ENCODE data around the gene ACSL6. TPM values are rescaled to one million over a fixed set of nuclear protein-coding genes. Genes with fewer than 3 reads are reported as not detected.

Gene ACSL6
- total RNA-seq, 2 donors from 2014 or later = 1.4 to 6.7 TPM

DNA sequence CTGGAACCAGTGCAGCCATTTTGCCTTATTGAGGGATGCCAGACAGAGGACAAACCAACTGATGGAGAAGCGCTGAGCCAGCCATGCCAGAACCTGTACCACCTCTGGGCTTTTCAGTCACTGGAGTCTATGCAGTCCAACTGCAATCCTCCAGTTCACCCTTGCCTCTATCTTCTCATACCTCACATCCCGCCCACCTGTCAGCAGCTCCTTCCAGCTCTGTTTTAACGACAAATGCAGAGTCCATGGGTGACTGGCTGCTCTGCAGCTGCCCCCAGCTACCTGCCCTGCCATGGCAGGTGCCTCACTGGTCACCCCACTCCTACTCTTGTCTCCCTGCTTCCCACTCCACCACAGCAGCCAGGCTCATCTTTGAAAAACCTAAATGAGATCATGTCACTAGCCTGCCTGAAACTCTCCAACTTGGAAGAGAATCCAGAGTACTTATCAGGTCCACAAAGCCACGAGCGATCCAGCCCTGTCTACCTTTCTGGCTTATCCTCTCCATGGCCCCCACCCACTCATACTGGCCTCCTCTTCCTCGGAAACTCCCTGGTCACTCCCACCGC is 14.0 kb upstream of the ACSL6 start:
- Mint-ChIP-seq H3K4me1 (peaks cover 31% of the 10 kb centered on the region), H3K27ac (no peak overlapping the region), H3K4me3 (no peak overlapping the region), H3K36me3 (ENCODE audit: low read depth) (no peaks in the 10 kb centered on the region), H3K9me3 (no peaks in the 10 kb centered on the region), H3K27me3 (no peaks in the 10 kb centered on the region)
- ATAC-seq (replicated peaks) = no peak

DNA sequence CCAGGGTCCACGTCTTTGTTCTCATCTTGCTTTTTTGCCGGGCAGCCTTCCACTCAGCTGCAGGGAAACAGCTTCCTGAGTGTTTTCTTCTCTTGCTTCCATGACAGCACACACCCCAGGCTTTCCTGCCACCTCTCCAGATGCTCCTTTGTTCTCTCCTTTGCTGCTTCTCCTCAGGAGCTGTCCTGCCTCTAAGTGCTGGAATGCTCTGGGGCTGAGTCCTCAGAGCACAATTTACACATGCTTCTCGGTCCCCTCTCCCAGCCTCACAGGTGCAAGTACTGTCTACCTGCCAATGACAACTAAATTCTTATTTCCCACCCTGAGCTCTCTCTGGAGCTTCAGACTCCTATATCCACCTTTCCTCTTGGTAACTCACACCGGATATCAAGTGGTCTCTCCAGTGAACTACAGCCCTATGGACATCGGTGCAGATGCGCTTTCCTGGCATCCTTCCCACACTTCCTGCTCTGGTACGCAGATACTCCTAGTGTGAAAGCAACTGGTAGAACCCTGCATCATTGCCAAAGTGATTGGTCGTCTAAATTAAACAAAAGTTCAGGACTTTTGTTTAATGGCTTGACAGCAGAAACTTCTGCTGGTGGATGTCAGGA is 13.4 kb upstream of the ACSL6 start:
- Mint-ChIP-seq H3K36me3 (ENCODE audit: low read depth) (no peaks in the 10 kb centered on the region), H3K27ac (no peak overlapping the region), H3K9me3 (no peaks in the 10 kb centered on the region), H3K4me3 (no peak overlapping the region), H3K4me1 (peaks cover 37% of the 10 kb centered on the region), H3K27me3 (no peaks in the 10 kb centered on the region)
- ATAC-seq (replicated peaks) = no peak

DNA sequence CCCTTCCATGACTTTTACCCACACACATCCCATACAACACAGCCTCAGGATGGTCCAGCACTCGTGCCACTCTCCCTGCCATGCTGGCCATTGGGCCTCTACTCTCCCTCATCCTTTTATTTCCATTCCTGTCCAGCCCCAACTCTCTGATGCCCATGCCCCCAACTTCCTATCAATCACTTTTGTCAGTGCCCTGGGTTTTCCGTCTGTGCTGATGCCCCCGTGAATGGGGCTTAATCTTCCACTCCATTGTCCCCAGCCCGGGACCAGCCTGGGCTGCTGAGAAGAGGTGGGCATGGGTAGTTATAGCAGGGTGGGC is 12.6 kb upstream of the ACSL6 start:
- Mint-ChIP-seq H3K4me1 (peaks cover 40% of the 10 kb centered on the region), H3K27me3 (no peaks in the 10 kb centered on the region), H3K27ac (no peak overlapping the region), H3K9me3 (no peaks in the 10 kb centered on the region), H3K4me3 (no peak overlapping the region), H3K36me3 (ENCODE audit: low read depth) (no peaks in the 10 kb centered on the region)
- no peak for ATAC-seq (replicated peaks)

- no peaks in the 10 kb centered on the region for H3K27me3 Mint-ChIP-seq
- H3K27ac Mint-ChIP-seq = no peak overlapping the region
- no peaks in the 10 kb centered on the region for H3K36me3 Mint-ChIP-seq (ENCODE audit: low read depth)
- no peak for ATAC-seq (replicated peaks)
- H3K4me3 Mint-ChIP-seq = peak overlapping the region; percentile 42
- no peaks in the 10 kb centered on the region for H3K9me3 Mint-ChIP-seq
- H3K4me1 Mint-ChIP-seq = peaks cover 42% of the 10 kb centered on the region
Measured at GRCh38 chr5:132023258-132024116, 12.0 kb upstream of the ACSL6 start.

GRCh38 chr5:132022737-132023136 is 11.3 kb upstream of the ACSL6 start:
- Mint-ChIP-seq H3K4me3 (peak overlapping the region; percentile 42), H3K4me1 (peaks cover 44% of the 10 kb centered on the region), H3K36me3 (ENCODE audit: low read depth) (no peaks in the 10 kb centered on the region), H3K9me3 (no peaks in the 10 kb centered on the region), H3K27ac (peak overlapping the region; percentile 20), H3K27me3 (no peaks in the 10 kb centered on the region)
- ATAC-seq (replicated peaks) = peak; percentile 42

DNA sequence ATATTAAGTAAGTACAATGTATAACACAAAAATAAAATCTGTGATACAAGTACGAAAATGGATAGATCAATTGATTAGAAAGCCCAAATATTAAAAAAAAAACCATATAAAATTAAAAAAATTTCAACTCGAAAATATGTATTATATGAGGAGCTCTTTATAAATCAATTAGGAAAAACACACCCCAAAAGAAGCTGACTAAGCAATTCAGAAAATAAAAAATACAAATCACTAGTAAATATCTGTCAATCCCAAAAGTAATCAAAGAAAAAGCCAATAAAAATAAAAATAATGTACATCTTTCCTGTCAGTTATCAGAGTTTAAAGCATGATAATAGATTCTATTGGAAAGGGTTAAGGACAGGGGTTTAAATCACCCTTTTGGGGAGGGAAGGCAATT is 10.2 kb upstream of the ACSL6 start:
- H3K27ac Mint-ChIP-seq = no peak overlapping the region
- no peak overlapping the region for H3K4me3 Mint-ChIP-seq
- H3K27me3 Mint-ChIP-seq = no peaks in the 10 kb centered on the region
- no peaks in the 10 kb centered on the region for H3K36me3 Mint-ChIP-seq (ENCODE audit: low read depth)
- peaks cover 38% of the 10 kb centered on the region for H3K4me1 Mint-ChIP-seq
- no peak for ATAC-seq (replicated peaks)
- no peaks in the 10 kb centered on the region for H3K9me3 Mint-ChIP-seq

DNA sequence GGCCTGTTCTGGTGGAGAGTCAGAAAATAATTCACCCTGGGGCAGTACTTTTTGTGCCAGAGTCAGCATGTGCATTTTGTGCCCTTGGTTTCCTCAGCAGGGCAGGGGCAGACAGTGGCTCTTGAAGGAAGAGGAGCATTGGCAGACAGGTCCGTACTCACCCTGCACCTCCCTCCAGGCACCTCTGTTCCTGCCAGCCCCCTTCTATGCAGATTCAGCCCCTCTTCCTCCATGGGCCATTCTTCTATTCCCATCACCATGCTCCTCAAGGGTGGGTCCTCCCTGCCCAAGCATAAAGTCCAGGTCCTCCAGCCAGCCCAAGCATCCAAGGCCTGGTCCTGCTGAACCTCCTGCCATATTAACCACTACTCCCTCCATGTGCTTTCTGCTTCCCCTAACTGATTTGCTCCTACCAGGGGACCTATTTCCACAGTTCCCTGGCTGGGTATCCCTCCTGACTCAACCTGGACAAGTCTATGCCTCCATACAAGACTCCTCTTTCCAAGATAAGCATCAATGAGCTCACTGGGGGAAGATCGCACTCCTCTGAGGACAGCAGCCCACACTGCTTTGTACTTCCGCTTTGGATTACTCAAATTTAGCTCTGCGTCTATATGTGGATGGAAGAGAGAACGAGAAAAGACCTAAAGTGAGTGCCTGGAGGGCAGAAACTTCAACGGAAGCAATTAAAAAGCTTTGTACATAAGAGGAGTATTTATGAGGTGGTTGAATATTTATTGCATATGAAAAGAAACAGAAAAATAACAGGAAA is 9.3 kb upstream of the ACSL6 start:
- Mint-ChIP-seq H3K36me3 (ENCODE audit: low read depth) (no peaks in the 10 kb centered on the region), H3K4me1 (peaks cover 44% of the 10 kb centered on the region), H3K27me3 (peaks cover 3% of the 10 kb centered on the region), H3K4me3 (peak overlapping the region; percentile 38), H3K27ac (peak overlapping the region; percentile 94), H3K9me3 (no peaks in the 10 kb centered on the region)
- ATAC-seq (replicated peaks) = peak; percentile 12

DNA sequence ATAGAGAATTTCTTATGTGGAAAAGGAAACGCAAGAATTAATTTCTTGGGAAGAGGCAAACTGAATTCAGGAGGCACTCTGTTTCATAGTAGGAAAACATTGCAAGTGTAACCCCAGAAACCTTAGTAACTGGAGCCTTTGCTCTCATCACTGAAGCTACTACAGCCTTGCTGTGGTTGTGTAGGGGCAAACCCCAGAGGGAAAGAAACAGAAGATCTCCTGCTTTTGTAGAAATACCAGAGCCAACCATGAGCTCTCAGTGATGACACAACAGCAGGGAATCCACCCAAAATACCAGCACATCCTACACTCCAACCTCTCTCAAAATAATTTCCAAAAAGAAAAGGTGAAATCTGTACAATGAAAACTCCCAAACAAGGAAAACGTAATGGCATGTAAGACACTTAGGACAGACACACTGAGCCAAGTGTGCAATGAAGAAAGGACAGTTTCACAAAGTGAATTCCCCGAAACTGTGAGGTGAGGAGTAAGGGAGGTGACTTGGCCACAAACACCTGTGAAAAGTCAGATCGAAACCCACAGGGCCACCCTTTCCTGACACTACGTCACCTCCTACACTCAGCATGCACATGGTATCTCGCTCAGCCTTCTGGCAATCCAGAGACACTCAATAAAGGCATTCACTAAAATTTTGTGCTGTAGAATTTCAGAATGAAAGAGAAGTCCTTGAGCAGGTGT is 8.5 kb upstream of the ACSL6 start:
- H3K4me3 Mint-ChIP-seq = peak overlapping the region; percentile 38
- peak; percentile 89 for ATAC-seq (replicated peaks)
- peaks cover 3% of the 10 kb centered on the region for H3K27me3 Mint-ChIP-seq
- H3K36me3 Mint-ChIP-seq (ENCODE audit: low read depth) = no peaks in the 10 kb centered on the region
- H3K27ac Mint-ChIP-seq = peak overlapping the region; percentile 94
- no peaks in the 10 kb centered on the region for H3K9me3 Mint-ChIP-seq
- peaks cover 44% of the 10 kb centered on the region for H3K4me1 Mint-ChIP-seq

GRCh38 chr5:132019337-132019736 is 7.9 kb upstream of the ACSL6 start:
- Mint-ChIP-seq H3K36me3 (ENCODE audit: low read depth) (no peaks in the 10 kb centered on the region), H3K9me3 (no peaks in the 10 kb centered on the region), H3K27ac (peak overlapping the region; percentile 94), H3K4me3 (peak overlapping the region; percentile 34), H3K4me1 (peaks cover 44% of the 10 kb centered on the region), H3K27me3 (peaks cover 3% of the 10 kb centered on the region)
- ATAC-seq (replicated peaks) = peak; percentile 5

DNA sequence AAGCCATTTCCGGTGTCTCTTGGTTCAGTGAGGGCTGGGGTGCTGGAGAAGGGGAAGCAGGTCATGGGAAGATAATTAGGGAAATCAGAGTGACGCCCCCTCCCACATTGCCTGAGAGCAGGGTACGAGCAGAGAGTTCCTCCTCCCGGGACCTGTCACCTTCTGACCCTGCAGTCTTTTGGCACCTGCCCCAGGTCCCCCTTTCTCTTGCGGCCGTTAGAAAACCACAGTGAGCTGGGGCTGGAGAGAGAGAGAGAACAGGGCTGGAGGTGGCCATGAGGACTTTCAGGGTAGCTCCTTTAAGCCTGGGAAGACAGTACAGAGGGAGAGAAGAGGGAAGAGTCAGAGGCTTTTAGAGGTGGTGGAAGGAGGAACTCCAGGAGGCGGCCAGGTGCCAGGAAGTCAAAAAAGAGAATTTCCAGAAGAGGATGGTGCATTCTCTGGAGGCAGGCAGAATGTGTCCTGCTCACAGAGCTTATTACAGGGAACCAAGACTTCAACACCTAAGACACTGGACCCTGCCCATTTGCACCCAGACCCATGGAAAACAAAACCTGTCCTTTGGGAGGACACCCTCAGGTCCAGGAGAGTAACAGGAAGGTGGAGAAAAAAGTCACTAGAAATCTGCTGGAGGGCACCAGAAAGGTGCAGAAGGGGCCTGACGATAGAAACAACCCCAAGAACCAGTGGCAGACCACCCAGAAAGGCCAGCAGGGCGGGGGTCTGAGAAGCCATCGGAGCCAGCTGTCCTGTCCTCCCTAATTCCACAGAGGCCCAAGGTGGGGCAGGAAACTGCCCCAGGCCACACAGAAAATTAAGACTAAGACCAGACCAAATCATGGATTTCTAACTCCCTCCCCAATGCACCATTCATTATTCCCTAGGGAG is 6.5 kb upstream of the ACSL6 start:
- H3K4me1 Mint-ChIP-seq = peaks cover 39% of the 10 kb centered on the region
- no peaks in the 10 kb centered on the region for H3K36me3 Mint-ChIP-seq (ENCODE audit: low read depth)
- peaks cover 7% of the 10 kb centered on the region for H3K27me3 Mint-ChIP-seq
- ATAC-seq (replicated peaks) = no peak
- no peak overlapping the region for H3K27ac Mint-ChIP-seq
- H3K9me3 Mint-ChIP-seq = no peaks in the 10 kb centered on the region
- H3K4me3 Mint-ChIP-seq = no peak overlapping the region

- peaks cover 11% of the 10 kb centered on the region for H3K27me3 Mint-ChIP-seq
- H3K36me3 Mint-ChIP-seq (ENCODE audit: low read depth) = no peaks in the 10 kb centered on the region
- no peak overlapping the region for H3K27ac Mint-ChIP-seq
- no peaks in the 10 kb centered on the region for H3K9me3 Mint-ChIP-seq
- no peak for ATAC-seq (replicated peaks)
- H3K4me1 Mint-ChIP-seq = peaks cover 33% of the 10 kb centered on the region
- no peak overlapping the region for H3K4me3 Mint-ChIP-seq
Measured at GRCh38 chr5:132017316-132017715, 5.9 kb upstream of the ACSL6 start.

- Mint-ChIP-seq H3K27ac (no peak overlapping the region), H3K36me3 (ENCODE audit: low read depth) (no peaks in the 10 kb centered on the region), H3K4me3 (no peak overlapping the region), H3K9me3 (no peaks in the 10 kb centered on the region), H3K27me3 (peaks cover 12% of the 10 kb centered on the region), H3K4me1 (peaks cover 31% of the 10 kb centered on the region)
- no peak for ATAC-seq (replicated peaks)
Measured at GRCh38 chr5:132016721-132017250, 5.3 kb upstream of the ACSL6 start.

DNA sequence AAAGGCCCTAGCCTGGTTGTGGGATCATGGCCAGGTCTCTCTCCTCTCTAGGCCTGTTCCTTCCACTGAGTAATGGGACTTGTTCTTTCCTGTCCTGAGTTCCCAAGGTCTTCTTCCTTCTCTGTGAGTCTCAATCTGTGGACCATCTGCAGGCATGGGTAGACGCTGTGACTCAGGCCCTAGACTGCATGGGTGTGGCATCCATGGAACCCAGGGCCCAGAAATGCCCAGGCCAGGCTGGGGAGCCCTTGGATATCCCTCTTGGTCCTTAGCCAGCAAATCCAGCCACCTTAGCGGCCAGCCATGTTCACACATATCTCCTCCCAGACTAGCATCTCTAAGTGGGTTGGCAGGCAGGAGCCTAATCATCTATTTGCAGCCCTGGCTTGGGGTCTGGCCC is 2.3 kb upstream of the ACSL6 start:
- H3K9me3 Mint-ChIP-seq = no peaks in the 10 kb centered on the region

More for the DNA sequence above, 2.3 kb upstream of the ACSL6 start:
- Mint-ChIP-seq H3K4me1 (peaks cover 21% of the 10 kb centered on the region), H3K36me3 (ENCODE audit: low read depth) (no peaks in the 10 kb centered on the region), H3K27ac (no peak overlapping the region), H3K27me3 (peaks cover 19% of the 10 kb centered on the region), H3K4me3 (no peak overlapping the region)
- ATAC-seq (replicated peaks) = no peak
